ENCODE measurements around the gene GRAPL.
"Not testable (repeated sequence)": the region's sequence is repeated elsewhere in the genome, so short reads cannot be mapped to it uniquely, and the experiment has no call there.

DNA sequence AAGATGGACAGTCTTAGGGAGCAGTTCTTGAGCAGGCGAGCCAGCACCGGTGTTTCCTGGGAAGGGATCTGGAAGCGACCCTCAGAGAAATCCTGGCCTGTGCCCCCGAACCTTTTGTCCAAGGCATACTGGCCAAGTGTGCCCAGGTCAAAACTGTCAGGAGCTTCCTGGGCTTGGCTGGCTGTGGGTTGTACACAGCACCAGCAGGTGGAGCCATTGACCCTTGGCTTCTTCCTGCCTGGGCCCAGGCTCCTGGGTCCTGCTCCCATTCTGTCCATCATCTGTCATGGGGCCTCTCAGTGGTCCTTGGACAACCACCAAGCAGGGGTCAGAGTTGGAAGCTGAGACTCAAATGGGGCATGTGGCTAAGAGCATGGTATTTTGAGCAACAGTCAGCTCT, 15.0 kb downstream of the GRAPL start:
- not testable (repeated sequence) for TF ChIP-seq CTCF, POLR2A (IDR thresholded peaks at IDR 0.05)
